Stimulated activated CD4-positive, alpha-beta T cell treated with anti-CD3 and anti-CD28 coated beads, Interleukin-4, amount 100 ng/mL, for 4 hours (primary cell): ENCODE results near the gene SRSF8.
"Not testable (repeated sequence)": the region's sequence is repeated elsewhere in the genome, so short reads cannot be mapped to it uniquely, and the experiment has no call there.

Experiments
- DNase-seq, 2 experiments: peaks; one replicate each; pipeline ENCODE4 v3.0.0-alpha.2; 2020

The SRSF8 gene

GRCh38 chr11:95098826-95099225 is 32.1 kb downstream of the SRSF8 start:
- DNase-seq: no peak

GRCh38 chr11:95100191-95100648 is 33.5 kb downstream of the SRSF8 start:
- DNase-seq: no peak

GRCh38 chr11:95100856-95101507 is 34.3 kb downstream of the SRSF8 start:
- DNase-seq: no peak

GRCh38 chr11:95101935-95102334 is 35.2 kb downstream of the SRSF8 start:
- no peak for DNase-seq

- DNase-seq: no peak
Observed at GRCh38 chr11:95102733-95103132, 36.0 kb downstream of the SRSF8 start.

GRCh38 chr11:95103701-95104100 is 37.0 kb downstream of the SRSF8 start:
- DNase-seq: no peak

GRCh38 chr11:95104121-95104830 is 37.6 kb downstream of the SRSF8 start:
- DNase-seq: no peak

- DNase-seq: no peak
Observed at GRCh38 chr11:95104856-95105255, 38.1 kb downstream of the SRSF8 start.

GRCh38 chr11:95108159-95108611 is 41.5 kb downstream of the SRSF8 start:
- no peak for DNase-seq

GRCh38 chr11:95108671-95109551 is 42.2 kb downstream of the SRSF8 start:
- no peak for DNase-seq

- DNase-seq: not testable (repeated sequence)
Observed at GRCh38 chr11:95111471-95111870, 44.8 kb downstream of the SRSF8 start.

- DNase-seq: no peak
Observed at GRCh38 chr11:95111923-95112540, 45.3 kb downstream of the SRSF8 start.

- no peak for DNase-seq
Observed at GRCh38 chr11:95115597-95115996, 48.9 kb downstream of the SRSF8 start.

- no peak for DNase-seq
Observed at GRCh38 chr11:95119361-95120060, 52.8 kb downstream of the SRSF8 start.
